Body of pancreas (tissue), 4 donors: ENCODE measurements around the gene FURIN.
"Not testable (repeated sequence)": the region's sequence is repeated elsewhere in the genome, so short reads cannot be mapped to it uniquely, and the experiment has no call there.

Source experiments
- CTCF ChIP-seq, 7 experiments: fragments of 450-650 bp in 4 of 7; fragments of 200-600 bp in 3 of 7; sonication (generic) in 3 of 7; IDR thresholded peaks; one replicate each; pipeline ENCODE4 v1.5.1; 2016 to 2019; ENCODE audit warnings: antibody characterized with exemption in 7 of 7
- POLR2A ChIP-seq, 3 donors: fragments of 450-650 bp; IDR thresholded peaks; one replicate each; pipeline ENCODE4 v1.6.1; 2016; ENCODE audit warnings: antibody characterized with exemption in 3 of 3, mild to moderate bottlenecking in 2 of 3

GRCh38 chr15:90874986-90875385 is 6.6 kb downstream of the FURIN start:
- TF ChIP-seq CTCF, POLR2A (IDR thresholded peaks at IDR 0.05): not testable (repeated sequence)
